Mucosa of descending colon (tissue), 3 donors: ENCODE data around the gene SLC7A11. TPM values are rescaled to one million over a fixed set of nuclear protein-coding genes. Genes with fewer than 3 reads are reported as not detected.

Experiments
- ATAC-seq: fragments of 200-7000 bp; cut with Tn5 transposase; one replicate; pipeline ENCODE4 v1.9.1; 2020; ENCODE audit warnings: mild to moderate bottlenecking, moderate library complexity
- DNase-seq, 3 donors: peaks; one replicate each; pipeline ENCODE4 v3.0.0-alpha.2; 2020
- H3K36me3 ChIP-seq: fragments of 200-600 bp; one replicate; pipeline ENCODE4 v1.8.0; 2021; ENCODE audit warnings: low read depth, mild to moderate bottlenecking
- H3K4me1 ChIP-seq: fragments of 200-600 bp; one replicate; pipeline ENCODE4 v1.8.0; 2021; ENCODE audit warnings: low read depth, mild to moderate bottlenecking
- H3K4me3 ChIP-seq: fragments of 200-600 bp; one replicate; pipeline ENCODE4 v1.8.0; 2021; ENCODE audit warnings: mild to moderate bottlenecking
- H3K9me3 ChIP-seq: fragments of 200-600 bp; one replicate; pipeline ENCODE4 v1.8.0; 2021; ENCODE audit warnings: mild to moderate bottlenecking
- CTCF ChIP-seq: fragments of 200-600 bp; IDR thresholded peaks from one replicate; pipeline ENCODE4 v1.8.0; 2022; ENCODE audit warnings: antibody characterized with exemption, mild to moderate bottlenecking
- intact Hi-C, 2 donors: fragments of 100-400 bp; cut with DNase I in 1 of 2; cut with micrococcal nuclease in 1 of 2; formaldehyde crosslinking; loops; one replicate each; pipeline versions ENCODE4 v1.11.0 to v1.11.1; 2022; cut with DNase I, micrococcal nuclease
- total RNA-seq, 3 donors: library from RNA; stranded (reverse); fragmentation: NEBNext Ultra II Directional in 2 of 3; extraction: Animal tissue kit (Norgen Biotek cat#: 25700) in 2 of 3; gene quantifications; one replicate each; pipeline versions ENCODE4 v1.2.1 to v1.2.4, GENCODE V29; 2021 to 2023
- donor health status: DM: no; HTN: no; CAD: no; lungs with moderate emphysema.
- donor health status: DM: no; HTN: no; CAD: no.
- donor health status: DM: no; HTN: yes; CAD: no.

Gene SLC7A11
- total RNA-seq, 3 donors from 2014 or later = 0.70 to 2.9 (median 1.5) TPM

GRCh38 chr4:138263247-138263816 is 21.2 kb upstream of the SLC7A11 start:
- Histone ChIP-seq H3K9me3 (no peaks in the 10 kb centered on the region), H3K4me1 (peaks cover 4% of the 10 kb centered on the region), H3K4me3 (no peak overlapping the region), H3K36me3 (no peaks in the 10 kb centered on the region)
- peak; percentile 68 for ATAC-seq
- no peak for TF ChIP-seq CTCF
- intact Hi-C loops = no loop called here
- no peak for DNase-seq

GRCh38 chr4:138262469-138262868 is 20.3 kb upstream of the SLC7A11 start:
- ATAC-seq (peak; percentile 60), DNase-seq (no peak)
- Histone ChIP-seq H3K4me1 (peaks cover 4% of the 10 kb centered on the region), H3K9me3 (no peaks in the 10 kb centered on the region), H3K4me3 (no peak overlapping the region), H3K36me3 (no peaks in the 10 kb centered on the region)
- no peak for TF ChIP-seq CTCF
- intact Hi-C loops = no loop called here

- H3K36me3 ChIP-seq = no peaks in the 10 kb centered on the region
- DNase-seq = no peak
- ATAC-seq = no peak
- intact Hi-C loops = no loop called here
- no peaks in the 10 kb centered on the region for H3K9me3 ChIP-seq
- peaks cover 4% of the 10 kb centered on the region for H3K4me1 ChIP-seq
- H3K4me3 ChIP-seq = no peak overlapping the region
- no peak for TF ChIP-seq CTCF
Observed at GRCh38 chr4:138262030-138262429, 19.9 kb upstream of the SLC7A11 start.

- no peak for TF ChIP-seq CTCF
- H3K36me3 ChIP-seq = no peaks in the 10 kb centered on the region
- intact Hi-C loops = no loop called here
- no peak for ATAC-seq
- H3K9me3 ChIP-seq = no peaks in the 10 kb centered on the region
- no peak overlapping the region for H3K4me3 ChIP-seq
- no peak for DNase-seq
- peaks cover 4% of the 10 kb centered on the region for H3K4me1 ChIP-seq
Observed at GRCh38 chr4:138259824-138260223, 17.7 kb upstream of the SLC7A11 start.

GRCh38 chr4:138259271-138259670 is 17.1 kb upstream of the SLC7A11 start:
- TF ChIP-seq CTCF = no peak
- Histone ChIP-seq H3K4me3 (no peak overlapping the region), H3K4me1 (peaks cover 4% of the 10 kb centered on the region), H3K36me3 (no peaks in the 10 kb centered on the region), H3K9me3 (no peaks in the 10 kb centered on the region)
- intact Hi-C loops = no loop called here
- ATAC-seq = no peak
- no peak for DNase-seq

GRCh38 chr4:138256608-138257007 is 14.5 kb upstream of the SLC7A11 start:
- no peak for DNase-seq
- intact Hi-C loops = no loop called here
- Histone ChIP-seq H3K4me3 (no peak overlapping the region), H3K36me3 (no peaks in the 10 kb centered on the region), H3K9me3 (no peaks in the 10 kb centered on the region), H3K4me1 (no peaks in the 10 kb centered on the region)
- TF ChIP-seq CTCF = no peak
- ATAC-seq = no peak
